Fibroblast of skin of right quadriceps (primary cell): ENCODE data around the gene TRMU.

ENCODE experiments used
- DNase-seq: peaks from one replicate; pipeline ENCODE4 v3.0.0-alpha.2; 2013

TRMU gene

DNA sequence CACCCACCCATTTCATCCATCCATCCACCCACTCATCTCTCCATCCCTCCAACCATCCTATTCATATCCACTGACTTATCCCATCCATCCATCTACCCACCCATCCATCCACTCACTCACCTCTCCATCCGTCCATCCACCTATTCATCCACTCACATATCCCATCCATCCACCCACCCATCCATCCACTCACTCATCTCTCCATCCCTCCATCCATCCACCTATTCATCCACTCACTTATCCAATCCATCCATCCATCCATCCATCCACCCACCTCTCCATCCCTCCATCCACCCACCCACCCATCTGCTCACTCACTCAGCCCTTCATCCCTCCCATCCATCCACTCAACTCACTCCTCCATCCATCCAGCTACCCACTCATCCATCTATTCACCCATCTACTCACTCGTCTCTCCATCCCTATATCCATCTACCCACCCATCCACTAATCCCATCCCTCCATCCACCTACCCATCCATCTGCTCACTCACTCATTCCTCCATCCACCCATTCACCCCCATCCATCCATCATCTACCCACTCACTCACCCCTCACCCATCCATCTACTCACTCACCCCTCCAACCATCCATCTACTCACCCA is 36.2 kb downstream of the TRMU start:
- no peak for DNase-seq

DNA sequence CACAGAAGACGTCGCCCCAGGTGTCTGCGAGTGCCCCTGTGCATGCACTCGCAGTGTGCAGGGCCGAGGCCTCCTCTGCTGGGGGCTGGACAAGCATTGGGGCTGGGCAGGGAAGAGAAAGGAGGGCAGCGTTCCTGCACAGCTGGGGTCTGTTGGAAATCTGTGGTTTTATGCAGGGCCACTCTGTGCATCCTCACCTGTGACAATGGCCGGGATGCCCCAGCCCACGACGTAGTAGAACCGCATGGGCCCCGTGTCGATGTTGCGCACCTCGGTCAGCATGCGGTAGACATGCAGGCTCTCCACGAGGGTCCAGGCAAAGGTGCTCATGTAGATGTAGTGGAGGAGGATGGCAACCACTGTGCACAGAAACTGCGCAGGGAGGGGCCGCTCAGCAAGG is 37.2 kb downstream of the TRMU start:
- no peak for DNase-seq

DNA sequence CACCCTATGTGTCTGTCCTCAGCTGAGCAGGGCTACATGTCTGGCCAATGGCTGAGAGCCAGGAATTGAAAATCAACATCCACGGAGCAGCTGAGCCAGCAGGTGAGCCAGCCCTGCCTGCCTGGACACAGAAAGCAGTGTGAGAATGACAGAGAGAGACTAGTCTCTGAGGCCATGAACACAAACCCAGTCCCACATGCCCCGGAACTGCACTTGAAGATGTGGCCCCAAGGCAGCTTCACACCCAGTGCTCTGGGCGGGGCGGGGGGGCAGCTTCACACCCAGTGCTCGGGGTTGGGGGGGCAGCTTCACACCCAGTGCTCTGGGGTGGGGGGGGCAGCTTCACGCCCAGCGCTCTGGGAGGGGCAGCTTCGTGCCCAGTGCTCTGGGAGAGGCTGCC is 37.6 kb downstream of the TRMU start:
- DNase-seq: no peak

DNA sequence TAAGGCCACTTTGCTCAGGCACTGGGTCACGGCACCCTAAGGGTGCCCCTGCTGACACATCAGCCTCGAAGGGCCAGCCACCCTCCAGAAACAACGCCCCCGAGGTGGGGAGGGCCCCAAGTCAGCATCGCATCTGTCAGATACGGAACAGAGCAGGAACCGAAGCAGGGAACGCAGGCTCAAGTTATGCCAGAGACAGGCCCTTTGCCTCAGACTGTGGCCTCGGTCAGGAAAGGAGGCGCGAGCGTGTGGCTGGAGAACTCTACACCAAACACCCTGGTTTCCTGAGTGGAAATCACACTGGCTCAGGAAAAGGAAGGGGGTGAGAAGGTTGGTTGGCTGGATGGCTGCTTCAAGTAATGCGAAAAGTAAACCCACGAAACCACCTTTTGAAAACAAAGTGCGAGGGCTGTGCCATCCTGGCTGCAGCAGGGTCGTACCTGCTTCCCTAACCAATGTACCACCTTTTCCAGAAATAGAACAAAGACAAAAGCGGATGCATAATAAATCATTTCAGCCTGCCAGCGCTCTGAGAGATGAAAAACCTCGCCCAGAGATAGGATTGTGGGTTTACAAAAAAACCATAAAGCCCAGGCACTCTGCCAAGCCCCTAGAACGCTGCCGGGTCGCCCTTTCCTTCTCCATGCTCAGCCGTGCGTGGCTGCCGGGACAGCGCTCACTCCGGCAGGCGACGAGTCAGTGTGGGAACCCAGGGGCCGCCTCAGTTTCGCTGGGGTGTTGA is 38.6 kb downstream of the TRMU start:
- no peak for DNase-seq

DNA sequence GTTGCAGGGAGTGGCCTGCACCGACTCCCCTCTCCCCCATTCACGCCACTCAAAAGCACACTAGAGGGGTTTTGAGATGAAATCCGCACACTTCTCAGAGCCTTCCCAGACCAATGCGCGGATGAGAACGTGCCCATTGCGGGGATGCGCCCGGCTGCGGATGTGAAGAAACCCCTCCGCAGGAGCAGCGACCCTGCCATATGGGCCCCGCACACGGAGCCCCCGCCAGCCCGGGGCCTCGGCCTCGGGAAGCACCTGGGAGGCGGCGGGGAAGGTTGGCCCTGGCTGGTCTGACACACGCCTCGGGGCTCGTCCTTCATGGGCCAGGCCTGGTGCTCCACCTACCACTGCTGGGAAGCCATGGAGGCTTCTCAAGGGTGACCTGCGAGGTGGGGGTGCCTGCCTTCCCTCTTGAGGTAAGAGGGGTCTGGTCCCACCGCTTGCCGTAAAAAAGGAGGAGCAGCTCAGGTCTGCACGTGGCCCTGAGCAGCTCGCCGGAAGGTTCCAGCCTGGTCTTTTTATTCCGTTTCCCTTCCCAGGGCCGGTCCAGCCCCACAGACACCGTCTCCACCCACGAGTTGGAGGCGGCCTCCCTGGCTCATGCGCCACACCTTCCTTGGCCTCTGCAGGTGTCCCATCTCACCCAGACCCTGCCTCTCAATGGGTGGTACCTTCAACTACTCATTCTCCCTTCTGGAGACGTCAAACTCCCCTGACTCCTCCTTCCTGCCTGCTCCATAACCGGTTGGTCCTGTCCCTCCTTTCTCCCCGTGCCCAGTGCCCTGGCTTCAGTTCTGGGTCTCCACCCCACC is 39.4 kb downstream of the TRMU start:
- DNase-seq: no peak

DNA sequence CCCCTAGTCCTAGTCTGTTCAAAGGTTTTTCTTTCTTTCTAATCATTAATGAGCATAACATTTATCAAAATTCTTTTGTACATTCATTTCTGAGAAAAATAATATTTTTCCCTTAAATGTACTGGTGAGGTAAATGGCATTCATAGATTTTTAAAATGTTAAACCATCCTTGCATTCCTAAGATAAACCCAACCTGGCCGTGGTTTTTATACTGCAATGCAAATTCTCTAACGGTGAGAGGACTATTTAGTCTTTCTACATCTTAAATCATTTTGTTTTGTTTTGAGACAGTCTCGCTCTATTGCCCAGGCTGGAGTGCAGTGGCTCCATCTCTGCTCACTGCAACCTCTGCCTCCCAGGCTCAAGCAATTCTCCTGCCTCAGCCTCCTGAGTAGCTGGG is 40.6 kb downstream of the TRMU start:
- DNase-seq: no peak

DNA sequence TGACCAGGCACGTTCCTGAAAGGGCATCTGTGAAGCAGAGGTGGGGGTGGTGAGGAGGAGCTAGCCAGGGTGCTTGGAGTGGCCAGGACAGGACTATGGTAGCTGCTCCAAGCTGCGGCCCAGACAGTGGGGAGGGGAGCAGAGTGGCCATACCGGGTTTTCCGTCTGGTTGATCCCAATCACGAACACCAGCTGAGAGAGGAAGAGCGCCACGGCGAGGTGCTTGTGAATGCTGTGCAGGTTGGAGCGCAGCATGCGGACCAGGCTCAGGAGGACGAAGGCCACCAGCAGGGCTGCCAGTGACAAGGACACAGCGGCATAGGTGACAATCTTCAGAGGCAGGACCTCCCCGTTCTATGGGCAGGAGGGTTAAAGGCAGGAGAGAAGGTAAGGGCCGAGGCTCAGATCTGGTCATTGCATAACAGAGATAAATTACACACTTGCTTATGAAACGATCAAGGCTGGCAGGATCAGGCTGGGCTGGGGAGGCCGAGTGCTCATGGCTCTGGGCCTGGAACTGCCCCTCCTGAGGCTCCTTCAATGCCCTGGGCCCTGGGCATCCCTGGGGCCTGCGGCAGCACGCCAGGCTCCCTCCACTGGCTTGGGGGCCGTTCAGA is 41.5 kb downstream of the TRMU start:
- DNase-seq: no peak

DNA sequence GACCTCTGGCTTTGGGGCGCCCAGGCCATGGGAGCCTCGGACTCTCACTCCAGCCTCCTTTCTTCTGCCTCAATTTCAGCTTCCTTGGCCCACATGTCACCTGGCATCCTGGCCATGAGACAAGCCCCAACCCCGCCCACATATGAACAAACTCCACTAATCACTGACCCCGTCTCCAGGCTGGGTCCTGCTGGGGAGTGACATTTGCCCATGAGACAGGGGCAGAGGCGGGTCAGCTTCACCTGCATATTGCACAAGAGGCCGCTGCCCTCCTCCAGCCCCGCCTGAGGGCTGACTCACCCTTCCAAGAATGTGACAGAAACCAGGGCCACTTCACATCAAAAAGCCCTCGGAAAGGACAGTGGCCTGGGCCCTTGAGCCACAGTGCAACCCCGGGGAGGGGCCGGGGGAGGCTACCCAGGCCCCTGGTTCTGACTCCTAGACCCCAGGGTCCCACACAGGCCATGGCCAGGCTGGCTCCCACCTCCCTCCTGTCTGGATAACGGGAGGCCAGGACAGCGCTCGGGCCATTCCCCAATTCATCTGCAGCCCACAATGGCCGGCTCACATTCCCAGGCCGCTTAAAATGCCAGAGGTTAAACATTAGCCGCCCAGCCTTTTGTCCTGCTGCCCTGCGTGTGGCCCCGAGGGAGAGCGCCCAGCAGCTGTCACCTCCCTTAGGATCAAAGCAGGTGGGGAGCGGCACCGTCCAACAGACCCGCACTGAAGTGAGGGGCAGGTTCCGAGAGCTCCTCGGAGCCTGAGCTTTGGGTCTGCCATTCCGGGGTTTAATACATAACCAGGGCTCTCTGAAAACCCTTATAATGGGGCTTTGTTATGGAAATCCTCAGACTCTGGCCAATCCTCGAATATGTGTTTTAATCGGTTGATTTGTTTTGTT is 42.3 kb downstream of the TRMU start:
- no peak for DNase-seq

DNA sequence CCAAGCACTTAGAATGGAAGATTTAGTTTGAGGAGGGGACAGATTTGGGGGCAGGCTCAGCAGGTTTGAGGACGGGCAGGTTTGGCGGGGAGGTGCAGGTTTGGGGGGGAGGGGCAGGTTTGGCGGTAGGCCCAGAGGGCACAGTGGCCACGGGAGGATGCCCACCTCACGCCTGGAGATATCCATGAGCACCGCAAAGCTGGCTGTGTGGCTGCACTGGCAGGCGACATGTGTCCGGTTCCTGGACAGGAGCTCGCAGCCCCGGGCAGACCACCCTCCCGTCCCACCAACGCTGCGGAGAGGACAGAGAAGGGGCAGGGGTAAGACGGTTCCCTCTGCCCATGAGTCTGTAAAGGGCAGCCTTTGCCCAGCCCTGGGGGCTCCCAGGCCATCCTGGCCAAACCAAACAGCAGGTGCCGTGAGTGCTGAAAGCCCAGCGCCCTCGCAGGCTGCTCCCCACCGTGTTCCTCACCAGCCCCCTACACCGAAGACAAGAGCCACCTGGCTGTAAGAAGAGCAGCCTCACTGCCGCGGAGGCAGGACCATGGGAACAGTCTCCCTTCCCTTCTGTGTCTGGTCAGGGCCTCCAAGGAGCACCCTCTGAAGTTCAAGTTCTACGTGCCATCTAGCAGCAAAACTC is 43.0 kb downstream of the TRMU start:
- no peak for DNase-seq

DNA sequence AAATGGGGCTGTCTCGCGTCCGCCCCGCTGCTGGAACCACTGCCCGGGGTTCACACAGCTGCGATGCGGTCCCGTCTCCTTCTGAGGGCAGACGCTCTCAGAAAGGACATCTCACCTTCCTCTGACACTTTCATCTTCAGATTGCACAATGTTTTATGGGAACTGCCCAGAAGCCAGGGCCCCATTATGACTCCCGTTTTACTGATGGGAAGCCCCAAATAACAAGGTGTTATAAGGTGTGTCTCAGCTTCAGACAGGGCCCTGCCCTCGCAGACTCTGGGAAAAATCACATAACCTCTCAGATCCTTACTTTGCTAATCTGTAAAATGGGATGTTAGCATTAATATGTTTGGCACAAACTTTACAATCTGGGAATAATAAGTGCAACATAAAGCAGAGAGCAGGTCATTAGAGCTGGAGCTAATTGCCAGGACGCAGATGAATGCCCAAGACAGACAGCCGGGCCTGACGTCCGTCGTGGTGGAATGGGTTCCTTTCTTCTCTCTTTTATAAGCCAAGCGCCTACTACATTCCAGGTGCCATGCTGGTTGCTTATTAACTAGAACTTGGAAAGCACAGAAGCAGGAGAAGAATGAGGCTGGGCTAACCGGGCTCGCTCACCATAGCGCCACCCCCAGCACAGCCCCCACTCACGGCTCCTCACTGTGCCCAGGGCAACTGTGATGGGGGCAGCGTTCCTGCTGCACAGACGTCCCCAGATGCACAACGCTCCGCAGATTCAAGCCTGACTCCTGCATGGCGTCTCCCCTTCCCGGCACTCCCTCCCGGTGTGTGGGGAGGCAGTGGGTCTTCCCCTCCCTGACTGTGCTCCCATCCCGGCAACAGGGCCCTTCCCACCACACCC is 43.8 kb downstream of the TRMU start:
- no peak for DNase-seq

DNA sequence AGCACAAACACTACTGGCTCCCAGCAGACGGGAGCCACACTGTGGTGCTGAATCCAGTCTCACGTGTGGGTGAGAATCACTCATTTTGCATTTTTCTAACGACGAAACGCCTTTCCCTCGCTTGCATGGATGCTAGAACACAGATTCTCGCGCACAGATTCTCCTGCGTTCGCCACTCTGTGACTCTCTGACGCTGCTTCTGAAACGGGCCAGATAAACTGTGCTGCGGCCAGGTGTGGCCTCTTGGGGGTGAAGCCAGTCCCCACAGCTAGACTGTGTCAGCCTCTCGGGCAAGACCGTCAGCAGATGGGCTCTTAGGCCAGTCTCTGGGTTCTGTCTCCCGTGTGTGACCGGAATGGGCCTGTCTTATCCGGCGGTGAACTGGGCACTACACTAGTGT is 44.6 kb downstream of the TRMU start:
- DNase-seq: no peak

DNA sequence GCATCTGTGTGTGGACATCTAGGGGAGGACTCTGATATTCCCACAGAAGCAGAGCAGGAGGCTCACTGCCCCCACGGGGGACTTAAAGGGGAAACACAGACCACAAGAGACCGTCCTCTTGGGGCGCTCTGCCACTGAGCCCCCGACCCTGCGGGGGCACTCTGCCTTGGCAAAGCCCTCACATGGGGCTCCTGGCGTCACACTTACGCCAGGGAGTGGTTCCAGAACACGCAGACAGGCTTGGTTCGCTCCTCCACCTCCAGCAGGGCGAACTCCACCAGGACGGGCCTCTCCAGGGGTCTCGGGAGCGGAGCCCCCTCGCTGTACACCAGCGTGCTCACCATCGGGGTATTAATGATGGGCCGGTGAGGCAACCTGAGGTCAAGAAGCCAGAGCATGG is 45.1 kb downstream of the TRMU start:
- DNase-seq: no peak

DNA sequence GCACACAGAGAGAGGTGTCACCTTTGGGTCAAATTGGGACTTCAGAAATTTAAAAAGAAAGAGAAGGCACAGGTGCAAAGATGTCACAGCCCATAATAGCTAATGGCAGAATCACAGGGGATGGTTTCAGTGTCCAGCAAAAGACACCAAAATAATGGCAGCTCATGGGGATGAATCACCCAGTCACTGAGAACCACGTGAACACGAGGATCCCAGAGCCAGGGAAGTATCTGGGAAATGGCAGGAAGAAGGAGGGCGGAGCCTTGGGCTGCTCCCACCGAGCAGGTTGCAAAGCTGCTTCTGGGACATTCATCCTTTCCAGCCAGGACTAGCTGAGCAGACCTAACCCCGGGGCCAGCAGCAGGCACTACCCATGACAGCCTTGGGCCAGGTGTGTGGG is 45.6 kb downstream of the TRMU start:
- no peak for DNase-seq

DNA sequence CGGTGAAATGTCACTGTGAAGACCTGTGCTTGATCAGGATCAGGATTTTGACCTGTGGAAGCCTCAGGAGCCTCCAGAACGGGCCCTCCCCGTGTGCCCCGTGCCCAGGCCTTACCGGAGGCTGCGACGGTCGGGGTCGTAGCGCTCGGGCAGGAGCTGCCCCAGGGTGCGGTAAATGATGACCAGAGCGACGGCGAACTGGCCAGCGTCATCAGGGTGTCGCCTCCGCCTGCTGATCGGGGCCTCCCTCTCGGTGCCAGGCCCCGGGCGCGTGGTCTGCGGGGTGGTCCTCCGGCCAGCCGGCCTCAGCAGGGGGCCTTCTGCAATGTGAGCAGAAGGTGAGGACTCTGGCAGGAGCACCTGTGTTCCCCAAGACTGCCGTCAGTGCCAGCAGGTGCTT is 46.2 kb downstream of the TRMU start:
- DNase-seq: no peak

DNA sequence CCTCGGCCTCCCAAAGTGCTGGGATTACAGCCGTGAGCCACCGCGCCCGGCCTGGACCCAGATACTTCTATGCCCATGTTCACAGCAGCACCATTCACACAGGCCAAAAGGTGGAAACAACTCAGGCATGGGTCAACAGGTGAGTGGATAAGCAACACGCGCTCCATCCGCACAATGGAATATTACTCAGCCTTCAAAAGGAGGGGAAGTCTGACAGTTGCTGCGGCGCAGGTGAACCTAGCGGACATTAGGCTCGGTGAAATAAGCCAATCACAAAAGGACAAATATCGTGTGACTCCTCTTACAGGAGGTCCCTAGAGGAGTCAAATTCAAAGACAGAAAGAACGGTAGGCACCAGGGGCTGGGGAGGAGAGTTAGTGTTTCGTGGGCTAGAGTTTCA is 47.0 kb downstream of the TRMU start:
- no peak for DNase-seq

DNA sequence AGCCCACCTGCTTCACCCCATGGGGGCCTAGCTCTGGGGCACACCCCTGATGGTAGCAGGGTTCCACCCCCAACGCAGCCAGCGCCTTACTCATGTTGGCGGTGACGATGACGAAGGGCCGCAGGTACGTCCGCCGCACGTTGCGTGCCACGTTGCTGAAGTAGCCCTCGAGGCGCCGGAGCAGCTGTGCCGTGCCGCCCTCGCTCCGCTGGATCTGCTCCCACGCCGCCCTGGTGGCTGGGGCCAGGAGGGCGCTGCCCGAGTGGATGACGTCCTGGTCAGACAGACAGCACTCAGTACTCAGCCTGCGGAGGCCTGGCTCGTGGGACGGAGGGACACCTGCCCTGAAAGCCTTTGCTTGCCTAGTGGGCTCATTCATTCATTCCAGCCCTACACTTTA is 50.8 kb downstream of the TRMU start:
- no peak for DNase-seq

DNA sequence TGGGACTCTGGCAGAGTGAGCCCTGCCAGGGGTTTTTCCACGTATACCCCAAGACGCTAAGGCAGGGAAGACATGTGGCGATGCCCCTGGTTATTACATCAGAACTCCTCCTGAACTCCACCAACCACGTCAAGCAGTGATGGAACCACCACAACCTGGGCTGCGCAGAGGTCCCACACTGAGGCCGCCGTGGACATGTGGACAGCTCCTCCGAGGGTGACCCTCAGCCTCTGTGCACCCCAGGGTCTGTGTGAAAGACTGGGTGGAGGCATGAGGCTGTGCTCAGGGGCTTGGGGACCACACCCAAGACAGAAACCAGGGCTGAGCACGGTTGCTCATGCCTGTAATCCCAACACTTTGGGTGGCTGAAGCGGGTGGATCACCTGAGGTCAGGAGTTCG is 52.2 kb downstream of the TRMU start:
- DNase-seq: no peak

DNA sequence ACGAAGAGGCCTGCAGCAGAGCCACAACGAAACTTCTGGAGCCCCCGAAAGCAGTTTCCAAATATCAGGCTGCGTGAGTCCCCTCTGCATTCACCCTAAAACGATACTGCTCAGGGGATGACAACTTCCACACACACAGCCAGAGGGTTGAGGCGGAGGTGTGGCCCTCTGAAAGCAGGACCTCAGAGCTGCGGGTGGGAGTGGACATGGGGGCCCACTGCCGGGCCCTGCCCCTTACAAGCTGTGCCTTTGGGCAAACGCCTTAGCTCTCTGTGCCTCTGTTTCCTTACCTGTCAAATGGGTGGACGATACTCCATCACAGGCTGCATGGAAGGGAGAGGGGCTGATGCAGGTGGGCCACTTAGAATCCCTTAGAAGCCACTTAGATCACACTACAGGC is 53.1 kb downstream of the TRMU start:
- DNase-seq: no peak

DNA sequence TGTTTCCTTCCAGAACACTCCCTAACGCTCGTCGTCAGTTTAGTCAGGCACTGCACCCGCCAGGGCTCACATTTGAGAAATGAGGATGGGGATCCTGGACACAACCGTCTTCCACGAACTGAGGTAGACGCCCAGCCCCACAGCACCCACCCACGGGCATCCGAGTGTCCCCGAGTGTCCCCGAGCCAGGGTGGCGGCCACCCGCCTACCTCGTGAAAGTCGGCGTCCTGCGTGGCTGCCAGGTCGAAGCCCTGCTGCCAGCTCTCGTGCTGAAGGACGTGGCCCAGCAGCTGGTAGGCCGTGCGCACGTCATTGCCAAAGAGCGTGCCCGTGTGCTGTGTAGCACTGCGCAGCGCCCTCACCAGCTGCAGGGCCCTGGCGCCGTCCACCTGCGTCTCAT is 53.6 kb downstream of the TRMU start:
- no peak for DNase-seq

DNA sequence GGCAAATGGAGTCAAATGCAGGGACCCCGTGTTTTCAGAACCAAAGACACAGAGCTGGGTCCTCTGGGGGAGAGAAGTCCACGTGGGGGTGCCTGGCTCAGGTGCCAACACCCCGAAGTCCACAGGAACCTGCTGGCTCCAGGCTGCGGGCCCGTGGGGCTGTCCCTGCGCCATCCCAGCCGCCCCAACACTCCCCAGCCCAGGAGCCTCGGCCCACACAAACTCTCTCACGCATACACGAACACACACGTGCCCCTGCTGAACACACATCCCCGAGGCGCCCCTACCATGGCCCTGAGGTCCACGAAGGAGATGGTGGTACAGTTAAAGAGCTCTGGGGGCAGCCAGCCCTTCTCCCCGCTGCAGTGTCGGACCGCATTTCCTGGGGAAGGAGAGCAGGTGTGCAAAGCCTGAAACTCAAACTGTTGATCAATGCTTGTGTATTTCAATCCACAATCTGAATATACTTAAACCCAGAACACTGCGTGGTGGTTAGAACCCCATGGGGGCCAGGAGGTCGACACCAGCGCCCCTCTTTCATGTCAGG is 54.7 kb downstream of the TRMU start:
- no peak for DNase-seq
